NCI-H2196 (cell line): ENCODE data around the gene MLST8.

Source experiments
- DNase-seq: peaks from one replicate; lab custom pipeline; 2025; ENCODE audit not compliant: unreplicated experiment; lab: John Stamatoyannopoulos, UW

Gene MLST8

GRCh38 chr16:2231016-2231931 lies 26.0 kb downstream of the MLST8 start:
- DNase-seq: peak; percentile 32

DNA sequence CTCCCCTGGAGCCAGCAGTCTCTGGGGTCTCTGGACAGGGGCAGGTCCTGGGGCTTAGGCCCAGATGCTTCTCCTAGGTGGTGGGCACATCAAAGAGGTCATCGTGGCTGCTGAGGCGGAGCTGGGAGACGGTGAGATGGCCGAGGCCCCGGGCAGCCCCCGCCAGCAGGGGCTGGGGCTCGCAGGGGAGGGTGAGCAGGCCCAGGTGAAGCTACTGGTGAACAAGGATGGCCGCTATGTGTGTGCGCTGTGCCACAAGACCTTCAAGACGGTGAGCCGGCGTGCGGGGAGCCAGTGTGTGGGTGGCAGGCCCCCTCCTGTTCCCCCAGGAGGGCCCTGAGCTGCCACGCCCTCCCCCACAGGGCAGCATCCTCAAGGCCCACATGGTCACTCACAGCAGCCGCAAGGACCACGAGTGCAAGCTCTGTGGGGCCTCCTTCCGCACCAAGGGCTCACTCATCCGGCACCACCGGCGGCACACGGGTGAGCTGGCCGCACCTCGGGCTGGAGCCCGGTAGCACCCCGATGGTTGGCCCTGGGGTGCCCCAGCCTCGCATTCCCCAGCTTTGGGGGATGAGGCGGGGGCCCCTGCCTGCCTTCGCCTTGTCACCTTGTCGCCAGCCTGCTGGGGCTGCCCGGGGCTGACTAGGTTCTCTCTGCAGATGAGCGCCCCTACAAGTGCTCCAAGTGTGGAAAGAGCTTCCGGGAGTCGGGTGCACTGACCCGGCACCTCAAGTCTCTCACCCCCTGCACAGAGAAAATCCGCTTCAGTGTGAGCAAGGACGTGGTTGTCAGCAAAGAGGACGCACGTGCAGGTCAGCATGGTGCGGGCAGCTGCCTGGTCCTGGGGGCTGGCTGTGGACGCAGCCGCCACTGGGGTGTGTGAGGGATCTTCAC lies 27.1 kb downstream of the MLST8 start:
- DNase-seq: no peak

GRCh38 chr16:2233046-2233775 lies 28.0 kb downstream of the MLST8 start:
- DNase-seq: no peak

GRCh38 chr16:2233872-2234812 lies 28.9 kb downstream of the MLST8 start:
- peak; percentile 91 for DNase-seq

- DNase-seq: no peak
Measured at GRCh38 chr16:2234813-2235170, 29.5 kb downstream of the MLST8 start.

- no peak for DNase-seq
Measured at GRCh38 chr16:2235234-2235651, 30.0 kb downstream of the MLST8 start.

DNA sequence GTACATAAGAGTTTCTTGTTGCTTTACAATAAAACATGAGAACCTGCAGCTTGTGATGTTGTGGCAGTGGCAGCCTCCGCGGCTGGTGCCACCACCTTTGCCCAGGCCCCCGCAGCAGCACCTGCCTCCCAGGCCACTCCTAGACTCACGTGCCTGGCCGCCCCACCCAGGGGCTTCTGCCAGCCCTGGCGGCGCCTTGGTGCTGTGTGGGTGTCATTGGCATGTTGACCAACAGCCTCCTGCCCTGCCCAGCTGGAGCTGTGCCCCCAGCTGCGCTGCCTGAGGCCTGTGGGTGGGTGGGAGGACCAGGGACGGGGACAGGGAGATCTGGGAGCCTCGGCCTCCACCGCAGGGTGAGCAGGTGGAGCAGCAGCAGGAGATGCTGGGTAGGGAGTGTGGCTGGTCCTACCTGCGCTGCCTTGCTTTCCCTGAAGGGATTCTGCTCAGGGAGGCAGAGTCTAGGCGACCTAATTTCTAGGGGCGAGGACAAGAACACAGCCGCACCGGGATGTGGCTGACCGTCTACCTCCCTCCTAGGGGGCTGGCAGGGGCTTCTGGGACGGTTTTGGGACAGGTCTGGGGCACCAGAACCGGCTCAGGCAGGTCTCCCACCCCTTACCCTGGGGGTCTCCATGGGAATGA lies 30.6 kb downstream of the MLST8 start:
- peak; percentile 85 for DNase-seq

DNA sequence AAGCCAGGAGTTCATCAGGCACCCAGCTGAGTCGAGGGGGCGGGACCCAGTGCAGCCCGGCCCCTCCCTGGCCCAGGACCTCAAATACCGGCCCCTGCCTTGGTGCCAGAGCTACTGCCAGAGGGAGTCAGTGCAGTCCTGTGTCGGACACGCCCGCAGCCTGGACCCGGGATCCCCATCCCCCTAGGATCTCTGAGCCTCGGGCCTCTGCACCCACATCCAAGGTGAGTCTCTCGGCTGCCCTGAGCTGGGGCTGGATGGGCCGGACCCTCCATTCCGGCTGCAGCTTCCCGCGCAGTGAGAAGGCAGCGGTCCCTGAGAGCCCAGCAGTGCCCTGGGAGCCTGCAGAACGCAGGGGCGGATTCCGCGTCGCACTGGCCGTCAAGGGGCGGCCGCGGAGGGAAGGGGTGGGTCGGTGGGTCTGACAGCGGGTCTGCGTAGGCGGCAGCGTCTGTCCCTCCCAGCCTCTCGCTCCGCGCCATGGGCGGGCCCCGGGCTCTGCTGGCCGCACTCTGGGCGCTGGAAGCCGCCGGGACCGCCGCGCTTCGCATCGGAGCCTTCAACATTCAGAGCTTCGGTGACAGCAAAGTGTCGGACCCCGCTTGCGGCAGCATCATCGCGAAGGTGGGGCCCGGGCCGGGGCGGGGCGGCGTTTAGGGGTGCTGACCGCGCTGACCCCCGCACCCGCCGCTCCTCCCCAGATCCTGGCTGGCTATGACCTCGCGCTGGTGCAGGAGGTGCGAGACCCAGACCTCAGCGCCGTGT lies 31.3 kb downstream of the MLST8 start, which contains the start of gene DNASE1L2:
Gene DNASE1L2 (plus strand): TSS at position 108 of the 765 bp plus-strand sequence. CDS start 373 bp downstream, at position 481.
- no peak for DNase-seq

GRCh38 chr16:2237102-2237482 lies 31.8 kb downstream of the MLST8 start:
- no peak for DNase-seq

DNA sequence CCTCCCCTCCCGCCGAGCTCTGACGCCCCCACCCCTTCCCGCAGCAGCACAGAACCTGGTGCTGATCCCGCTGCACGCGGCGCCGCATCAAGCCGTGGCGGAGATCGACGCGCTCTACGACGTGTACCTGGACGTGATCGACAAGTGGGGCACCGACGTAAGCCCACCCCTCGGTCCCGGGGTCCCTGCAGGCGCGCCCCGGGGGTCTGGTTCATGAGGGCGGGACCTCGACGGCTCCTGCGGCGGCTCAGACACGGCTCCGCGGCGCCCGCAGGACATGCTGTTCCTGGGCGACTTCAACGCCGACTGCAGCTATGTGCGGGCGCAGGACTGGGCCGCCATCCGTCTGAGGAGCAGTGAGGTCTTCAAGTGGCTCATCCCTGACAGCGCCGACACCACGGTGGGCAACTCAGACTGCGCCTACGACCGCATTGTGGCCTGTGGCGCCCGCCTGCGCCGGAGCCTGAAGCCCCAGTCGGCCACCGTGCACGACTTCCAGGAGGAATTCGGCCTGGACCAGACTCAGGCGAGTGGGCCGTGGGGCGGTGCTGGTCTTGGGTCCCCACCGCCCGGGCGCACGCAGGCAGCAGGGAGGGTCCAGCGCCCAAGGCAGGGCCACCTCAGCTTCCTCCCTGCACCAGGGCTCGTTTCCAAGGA lies 32.4 kb downstream of the MLST8 start:
- DNase-seq: no peak

GRCh38 chr16:2238150-2238837 lies 33.0 kb downstream of the MLST8 start:
- DNase-seq: no peak

DNA sequence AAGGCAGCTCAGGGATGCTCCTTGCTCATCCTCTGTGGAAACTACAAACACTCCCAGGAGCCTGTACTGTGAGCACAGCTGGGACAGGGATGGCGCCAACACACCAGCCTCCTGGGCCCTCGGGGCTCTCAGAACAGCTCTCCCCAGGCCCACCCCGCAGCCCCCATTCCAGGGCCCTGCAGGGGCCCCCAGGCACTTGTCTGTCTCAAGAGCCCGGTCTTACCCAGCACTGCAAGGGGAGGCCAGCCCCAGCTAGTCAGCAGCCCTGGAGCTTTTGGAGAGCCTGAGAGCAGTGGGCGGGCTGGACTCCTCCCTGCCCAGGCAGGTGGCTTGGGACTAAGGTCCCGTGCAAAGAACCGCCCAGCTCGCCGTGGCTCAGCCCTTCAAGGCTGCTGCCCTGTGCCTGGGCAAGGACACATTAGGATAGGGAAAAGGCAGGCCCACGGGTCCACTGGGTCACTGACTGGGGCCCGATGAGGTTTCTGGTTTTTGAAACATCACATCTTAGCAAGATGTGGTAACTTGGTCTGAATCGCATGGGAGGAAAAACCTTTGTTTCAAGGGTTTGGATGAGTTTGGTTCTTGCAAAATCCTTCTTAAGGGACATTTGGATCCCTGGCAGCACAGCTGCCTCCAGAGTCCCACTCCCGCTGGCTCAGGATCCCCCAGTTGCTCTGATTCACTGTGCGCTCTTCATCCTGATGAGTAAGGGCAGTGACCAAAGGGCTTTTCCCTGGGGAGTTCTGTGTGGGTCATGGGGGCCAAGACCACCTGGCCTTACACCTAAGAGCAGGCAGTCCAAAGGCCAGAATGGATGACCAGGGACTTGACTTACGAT lies 33.8 kb downstream of the MLST8 start:
- no peak for DNase-seq

- DNase-seq: peak; percentile 12
Measured at GRCh38 chr16:2240331-2240730, 35.1 kb downstream of the MLST8 start.

DNA sequence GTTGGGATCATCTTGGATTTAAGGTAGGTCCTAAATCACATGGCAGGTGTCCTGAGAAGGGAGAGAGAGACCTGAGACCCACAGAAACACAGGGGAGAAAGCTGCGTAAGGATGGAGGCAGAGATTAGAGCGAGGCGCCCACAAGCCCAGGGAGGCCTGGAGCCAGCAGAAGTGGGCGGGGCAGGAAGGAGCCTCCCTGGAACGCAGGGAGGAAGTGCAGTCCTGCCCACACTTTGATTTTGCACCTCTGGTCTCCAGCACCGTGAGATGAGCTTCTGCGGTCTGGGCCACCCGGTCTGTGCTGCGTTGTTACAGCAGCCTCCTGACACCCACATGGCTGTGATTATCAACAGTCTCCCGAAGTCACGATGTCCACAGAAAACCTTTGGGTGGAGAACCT lies 37.3 kb downstream of the MLST8 start:
- no peak for DNase-seq

DNA sequence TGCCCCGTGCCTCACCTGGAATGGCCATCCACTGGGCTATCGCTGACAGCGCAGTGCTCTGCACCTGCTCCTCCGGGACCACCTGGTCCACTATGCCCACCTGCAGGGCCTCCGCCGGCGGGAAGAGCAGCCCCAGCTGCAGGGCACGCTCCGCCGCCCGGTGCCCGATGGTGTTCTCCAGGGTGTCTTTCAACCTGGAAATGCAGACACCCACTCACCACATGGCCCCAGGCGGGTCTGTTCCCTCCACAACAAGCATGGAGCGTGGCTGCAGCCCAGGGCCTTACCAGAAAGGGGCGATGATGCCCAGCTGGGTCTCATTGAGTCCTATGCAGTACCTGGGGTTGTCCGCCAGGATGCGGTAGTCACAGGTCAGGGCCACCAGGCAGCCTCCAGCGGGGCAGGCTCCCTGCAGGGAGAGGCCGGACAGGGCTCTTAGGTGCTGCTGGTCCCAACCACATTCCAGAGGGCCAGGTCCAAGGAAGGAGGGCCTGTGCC lies 37.8 kb downstream of the MLST8 start:
- DNase-seq: no peak

DNA sequence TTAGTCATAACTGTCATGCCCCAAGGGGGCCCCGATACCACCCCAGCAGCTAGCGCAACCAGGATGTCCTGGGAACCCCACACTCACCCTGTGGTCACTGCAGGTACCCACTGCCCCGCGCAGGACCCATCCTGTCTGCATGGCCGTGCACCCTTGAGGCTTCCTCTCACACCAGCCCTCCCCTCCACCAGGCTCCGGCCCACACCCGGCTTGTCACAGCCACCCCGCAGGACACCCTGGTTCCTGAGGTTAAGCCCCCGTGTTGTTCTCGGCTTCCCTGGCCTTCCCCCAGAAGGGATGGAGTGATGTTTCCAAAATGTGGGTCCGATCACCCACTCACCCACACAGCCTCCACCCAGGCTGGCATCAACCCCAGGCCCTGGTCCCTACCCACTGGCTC lies 38.5 kb downstream of the MLST8 start:
- no peak for DNase-seq

DNA sequence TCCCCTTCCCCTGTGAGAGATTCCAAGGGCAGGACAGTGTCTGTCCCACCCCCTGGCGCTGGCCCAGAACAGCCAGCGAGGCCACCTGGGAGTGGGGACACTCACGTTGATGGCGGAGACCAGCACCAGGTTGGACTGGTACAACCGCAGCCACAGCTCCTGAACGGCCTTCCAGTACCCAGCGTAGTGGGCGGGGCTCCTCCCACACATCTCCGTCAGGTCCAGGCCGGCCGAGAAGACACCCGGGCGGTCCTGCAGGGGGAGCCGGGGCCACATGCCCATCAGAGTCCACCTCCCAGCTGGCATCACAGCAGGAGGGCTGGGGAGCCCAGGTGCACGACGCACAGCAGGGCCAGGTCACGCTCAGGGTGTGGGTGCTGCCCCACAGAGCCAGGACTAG lies 39.0 kb downstream of the MLST8 start:
- DNase-seq: no peak
